Neural cell (in vitro differentiated cells): ENCODE measurements around the gene ACVR1B. TPM values are rescaled to one million over a fixed set of nuclear protein-coding genes. Genes with fewer than 3 reads are reported as not detected.

ENCODE experiments used
- H2AFZ ChIP-seq: fragments of 200-600, 300-800 bp; sonication (generic), shearing (Covaris generic); 2 replicates; pipeline ENCODE4 v1.6.0; 2014; ENCODE audit warnings: low read depth, mild to moderate bottlenecking, antibody characterized with exemption, low read length, moderate library complexity
- H3F3A ChIP-seq: fragments of 200-600 bp; shearing (Covaris generic); 2 replicates; pipeline ENCODE4 v1.6.1; 2016; ENCODE audit warnings: mild to moderate bottlenecking, moderate library complexity, mixed read lengths, antibody characterized with exemption, low read length; ENCODE audit not compliant: insufficient read depth, poor library complexity, severe bottlenecking
- H3K27ac ChIP-seq: fragments of 200-600, 300-800 bp; sonication (generic), shearing (Covaris generic); 2 replicates; pipeline ENCODE4 v1.5.1; 2014; ENCODE audit warnings: mild to moderate bottlenecking, low read length, moderate library complexity
- H3K27me3 ChIP-seq: fragments of 300-800, 200-600 bp; sonication (generic), shearing (Covaris generic); 2 replicates; pipeline ENCODE4 v1.6.0; 2014; ENCODE audit warnings: mild to moderate bottlenecking, low read depth, low read length, moderate library complexity; ENCODE audit not compliant: insufficient read depth
- H3K36me3 ChIP-seq: fragments of 300-800, 200-600 bp; sonication (generic), shearing (Covaris generic); 2 replicates; pipeline ENCODE4 v1.5.1; 2014; ENCODE audit warnings: mild to moderate bottlenecking, antibody characterized with exemption, low read length, moderate library complexity; ENCODE audit not compliant: insufficient read depth
- H3K4me2 ChIP-seq: fragments of 300-800, 200-600 bp; sonication (generic), shearing (Covaris generic); 2 replicates; pipeline ENCODE4 v1.6.0; 2014; ENCODE audit warnings: mild to moderate bottlenecking, low read length
- H3K4me3 ChIP-seq: fragments of 300-800, 200-600 bp; sonication (generic), shearing (Covaris generic); 2 replicates; pipeline ENCODE4 v1.5.1; 2014; ENCODE audit warnings: mild to moderate bottlenecking, low read length, moderate library complexity
- H3K79me2 ChIP-seq: fragments of 200-600 bp; shearing (Covaris generic); replicated peaks from 2 replicates; pipeline ENCODE4 v1.6.0; 2014; ENCODE audit warnings: mild to moderate bottlenecking, low read length, moderate library complexity; ENCODE audit not compliant: insufficient read depth
- H3K9ac ChIP-seq: fragments of 300-800, 200-600 bp; sonication (generic), shearing (Covaris generic); 2 replicates; pipeline ENCODE4 v1.6.1; 2016; ENCODE audit warnings: mild to moderate bottlenecking, low read length, mixed read lengths
- H3K9me2 ChIP-seq: fragments of 200-600 bp; shearing (Covaris generic); 2 replicates; pipeline ENCODE4 v1.6.1; 2016; ENCODE audit warnings: mild to moderate bottlenecking, low read length, mixed read lengths; ENCODE audit not compliant: insufficient read depth
- H3K9me3 ChIP-seq: fragments of 200-600, 300-800 bp; sonication (generic), shearing (Covaris generic); 2 replicates; pipeline ENCODE4 v1.6.1; 2016; ENCODE audit warnings: mild to moderate bottlenecking, mixed run types, low read length, moderate library complexity, mixed read lengths
- H4K20me1 ChIP-seq: fragments of 200-600 bp; shearing (Covaris generic); 2 replicates; pipeline ENCODE4 v1.6.1; 2016; ENCODE audit warnings: mild to moderate bottlenecking, mixed run types; ENCODE audit not compliant: insufficient read depth
- EP300 ChIP-seq: fragments of 450-650 bp; conservative IDR thresholded peaks from 2 replicates; pipeline ENCODE4 v1.6.1; 2014; ENCODE audit warnings: antibody characterized with exemption, mild to moderate bottlenecking, moderate library complexity; ENCODE audit not compliant: poor library complexity, severe bottlenecking
- EZH2 ChIP-seq: fragments of 200-600, 300-800 bp; shearing (Covaris generic), sonication (generic); IDR thresholded peaks from 2 replicates; pipeline ENCODE4 v1.6.1; 2014; ENCODE audit warnings: antibody characterized with exemption, low read length, borderline replicate concordance, mild to moderate bottlenecking; ENCODE audit not compliant: insufficient read depth, poor library complexity, severe bottlenecking
- MXI1 ChIP-seq: fragments of 450-650 bp; conservative IDR thresholded peaks from 2 replicates; pipeline ENCODE4 v1.6.1; 2014; ENCODE audit warnings: antibody characterized with exemption, mild to moderate bottlenecking; ENCODE audit not compliant: poor library complexity, severe bottlenecking
- POLR2AphosphoS5 ChIP-seq: IDR thresholded peaks from 2 replicates; pipeline ENCODE4 v1.6.1; 2012
- REST ChIP-seq: IDR thresholded peaks from 2 replicates; pipeline ENCODE4 v1.6.1; 2012; ENCODE audit warnings: borderline replicate concordance
- TAF1 ChIP-seq: IDR thresholded peaks from 2 replicates; pipeline ENCODE4 v1.6.1; 2012; ENCODE audit warnings: low read depth
- polyA plus RNA-seq: library from polyadenylated mRNA; depleted of rRNA; stranded (reverse); fragments of >200 nt; gene quantifications from 2 replicates; pipeline ENCODE4 v1.2.3, GENCODE V29; 2014
- TF ChIP-seq, protein P1 (sequence below): fragments of 450-650 bp; IDR thresholded peaks from 2 replicates; pipeline ENCODE4 v1.5.1; 2014; ENCODE audit warnings: antibody characterized with exemption, mild to moderate bottlenecking, moderate library complexity; ENCODE audit not compliant: poor library complexity, severe bottlenecking

Gene ACVR1B
- polyA plus RNA-seq, 1 donor from 2014 or later, result 47.2 TPM

DNA sequence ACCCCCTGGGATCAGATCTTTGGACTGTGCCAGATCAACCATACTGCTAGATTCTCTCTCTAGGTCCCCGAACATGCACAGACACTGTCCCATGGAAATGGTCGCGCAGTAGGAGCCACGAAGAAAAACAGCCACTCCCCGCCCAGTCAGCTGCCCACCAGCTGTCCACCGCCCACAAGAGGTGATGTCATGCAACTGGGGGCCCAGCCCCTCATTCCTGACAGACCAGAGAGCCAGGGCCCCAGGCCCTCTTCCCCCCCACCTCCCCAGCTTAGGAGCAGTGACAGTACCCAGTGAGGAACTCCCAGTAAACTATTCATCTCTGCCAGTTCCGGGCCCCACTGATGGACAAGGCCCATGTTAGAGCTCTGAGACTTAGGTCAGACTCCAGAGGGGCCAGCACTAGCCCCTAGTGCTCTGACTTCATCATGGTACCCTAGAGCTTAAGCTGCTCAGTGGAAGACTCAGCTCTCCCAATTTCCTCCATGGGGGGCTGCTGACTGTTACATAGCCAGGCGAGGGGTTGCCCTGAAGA, 51.6 kb downstream of the ACVR1B start (continued):
- TF ChIP-seq REST, result no peak

- Histone ChIP-seq H3K4me2 (no peak overlapping the region), H3K27ac (no peak overlapping the region), H2AFZ (no peak overlapping the region)
Measured at GRCh38 chr12:52003591-52003990, 52.1 kb downstream of the ACVR1B start.

More at GRCh38 chr12:52003591-52003990, 52.1 kb downstream of the ACVR1B start:
- Histone ChIP-seq H3K36me3 (peaks cover 8% of the 10 kb centered on the region), H4K20me1 (no peaks in the 10 kb centered on the region), H3K9me2 (no peaks in the 10 kb centered on the region), H3K9me3 (no peaks in the 10 kb centered on the region), H3K9ac (no peak overlapping the region), H3F3A (no peaks in the 10 kb centered on the region), H3K79me2 (no peaks in the 10 kb centered on the region), H3K27me3 (peaks cover 29% of the 10 kb centered on the region), H3K4me3 (no peak overlapping the region)
- TF ChIP-seq POLR2AphosphoS5 (no peak), EP300 (no peak), TAF1 (no peak), REST (no peak), EZH2 (no peak), MXI1 (no peak)
- TF ChIP-seq, protein P1, sequence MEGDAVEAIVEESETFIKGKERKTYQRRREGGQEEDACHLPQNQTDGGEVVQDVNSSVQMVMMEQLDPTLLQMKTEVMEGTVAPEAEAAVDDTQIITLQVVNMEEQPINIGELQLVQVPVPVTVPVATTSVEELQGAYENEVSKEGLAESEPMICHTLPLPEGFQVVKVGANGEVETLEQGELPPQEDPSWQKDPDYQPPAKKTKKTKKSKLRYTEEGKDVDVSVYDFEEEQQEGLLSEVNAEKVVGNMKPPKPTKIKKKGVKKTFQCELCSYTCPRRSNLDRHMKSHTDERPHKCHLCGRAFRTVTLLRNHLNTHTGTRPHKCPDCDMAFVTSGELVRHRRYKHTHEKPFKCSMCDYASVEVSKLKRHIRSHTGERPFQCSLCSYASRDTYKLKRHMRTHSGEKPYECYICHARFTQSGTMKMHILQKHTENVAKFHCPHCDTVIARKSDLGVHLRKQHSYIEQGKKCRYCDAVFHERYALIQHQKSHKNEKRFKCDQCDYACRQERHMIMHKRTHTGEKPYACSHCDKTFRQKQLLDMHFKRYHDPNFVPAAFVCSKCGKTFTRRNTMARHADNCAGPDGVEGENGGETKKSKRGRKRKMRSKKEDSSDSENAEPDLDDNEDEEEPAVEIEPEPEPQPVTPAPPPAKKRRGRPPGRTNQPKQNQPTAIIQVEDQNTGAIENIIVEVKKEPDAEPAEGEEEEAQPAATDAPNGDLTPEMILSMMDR, result no peak
